Temporal lobe (tissue), 2 donors: ENCODE measurements around the gene ARSG. TPM values are rescaled to one million over a fixed set of nuclear protein-coding genes. Genes with fewer than 3 reads are reported as not detected.

Experiments used
- small RNA-seq: library from RNA; depleted of rRNA; stranded (forward); fragments of <200 nt; gene quantifications from one replicate; pipeline ENCODE3, GENCODE V24; 2014; ENCODE audit warnings: low replicate concordance
- total RNA-seq: library from RNA; depleted of rRNA; stranded (reverse); fragments of >200 nt; gene quantifications from one replicate; pipeline ENCODE4 v1.2.3, GENCODE V29; 2014

The ARSG gene
- total RNA-seq, 1 donor from 2014 or later: 3.2 TPM

Small RNA genes lying within 50 kb of the gene (small RNA-seq; reads per million reads assigned to genes)
- gene MIR635: not detected

Other genes with a start within 250 kb of the ARSG start
- 50.4 TPM for gene AMZ2, start 43.5 kb upstream of the ARSG start, total RNA-seq
- 2.7 TPM for gene SLC16A6, start 368 bp upstream of the ARSG start, total RNA-seq
- 8.1 TPM for gene WIPI1, start 166.0 kb downstream of the ARSG start, total RNA-seq
- gene PRKAR1A, start 220.9 kb downstream of the ARSG start, total RNA-seq: 249 TPM